OCI-LY3 (cell line): Measurements from ENCODE around the gene ERCC2.

Experiments used
- H2AFZ ChIP-seq: fragments of 200-600, 300-600 bp; shearing (Covaris generic); 2 replicates; pipeline ENCODE4 v1.6.0; 2014; ENCODE audit warnings: antibody characterized with exemption, low read depth, low read length
- H3K27ac ChIP-seq: fragments of 200-600, 300-600 bp; sonication (generic); 2 replicates; pipeline ENCODE4 v1.5.1; 2014; ENCODE audit warnings: mild to moderate bottlenecking, low read length, moderate library complexity, mixed read lengths
- H3K27me3 ChIP-seq: fragments of 200-600, 300-600 bp; sonication (generic); 2 replicates; pipeline ENCODE4 v1.6.1; 2014; ENCODE audit warnings: low read depth, low read length, mixed read lengths
- H3K36me3 ChIP-seq: fragments of 200-600, 300-600 bp; sonication (generic); replicated peaks from 2 replicates; pipeline ENCODE3; 2014; ENCODE audit warnings: low read depth, low read length, mixed read lengths
- H3K4me1 ChIP-seq: fragments of 300-600, 200-600 bp; sonication (generic); 2 replicates; pipeline ENCODE4 v1.6.1; 2014; ENCODE audit warnings: low read length, mixed read lengths
- H3K4me2 ChIP-seq: fragments of 200-600, 300-600 bp; sonication (generic); 2 replicates; pipeline ENCODE4 v1.6.1; 2014; ENCODE audit warnings: low read length, mixed read lengths
- H3K4me3 ChIP-seq: fragments of 300-600, 200-600 bp; sonication (generic); 2 replicates; pipeline ENCODE4 v1.5.1; 2014; ENCODE audit warnings: antibody characterized with exemption, mild to moderate bottlenecking, low read length, moderate library complexity
- H3K79me2 ChIP-seq: fragments of 300-600, 200-600 bp; shearing (Covaris generic); 2 replicates; pipeline ENCODE4 v1.6.1; 2014; ENCODE audit warnings: mild to moderate bottlenecking, low read length, mixed read lengths
- H3K9ac ChIP-seq: fragments of 300-600, 200-600 bp; shearing (Covaris generic); 2 replicates; pipeline ENCODE4 v1.6.0; 2014; ENCODE audit warnings: mild to moderate bottlenecking, low read length, moderate library complexity
- H3K9me3 ChIP-seq: fragments of 200-600, 300-600 bp; shearing (Covaris generic); 2 replicates; pipeline ENCODE4 v1.6.1; 2014; ENCODE audit warnings: low read length, mixed read lengths; ENCODE audit not compliant: insufficient read depth
- H4K20me1 ChIP-seq: fragments of 200-600, 300-600 bp; sonication (generic); 2 replicates; pipeline ENCODE4 v1.6.1; 2016; ENCODE audit warnings: low read length, mixed read lengths; ENCODE audit not compliant: insufficient read depth
- EZH2phosphoT487 ChIP-seq: fragments of 200-600 bp; shearing (Covaris generic); IDR thresholded peaks from 2 replicates; pipeline ENCODE4 v1.6.1; 2018; ENCODE audit warnings: antibody characterized with exemption, mixed run types, low read depth
- TF ChIP-seq, protein P1 (sequence below): fragments of 200-600, 300-600 bp; sonication (generic); IDR thresholded peaks from 2 replicates; pipeline ENCODE4 v1.5.1; 2014; ENCODE audit warnings: antibody characterized with exemption, low read length, low read depth

The ERCC2 gene

DNA sequence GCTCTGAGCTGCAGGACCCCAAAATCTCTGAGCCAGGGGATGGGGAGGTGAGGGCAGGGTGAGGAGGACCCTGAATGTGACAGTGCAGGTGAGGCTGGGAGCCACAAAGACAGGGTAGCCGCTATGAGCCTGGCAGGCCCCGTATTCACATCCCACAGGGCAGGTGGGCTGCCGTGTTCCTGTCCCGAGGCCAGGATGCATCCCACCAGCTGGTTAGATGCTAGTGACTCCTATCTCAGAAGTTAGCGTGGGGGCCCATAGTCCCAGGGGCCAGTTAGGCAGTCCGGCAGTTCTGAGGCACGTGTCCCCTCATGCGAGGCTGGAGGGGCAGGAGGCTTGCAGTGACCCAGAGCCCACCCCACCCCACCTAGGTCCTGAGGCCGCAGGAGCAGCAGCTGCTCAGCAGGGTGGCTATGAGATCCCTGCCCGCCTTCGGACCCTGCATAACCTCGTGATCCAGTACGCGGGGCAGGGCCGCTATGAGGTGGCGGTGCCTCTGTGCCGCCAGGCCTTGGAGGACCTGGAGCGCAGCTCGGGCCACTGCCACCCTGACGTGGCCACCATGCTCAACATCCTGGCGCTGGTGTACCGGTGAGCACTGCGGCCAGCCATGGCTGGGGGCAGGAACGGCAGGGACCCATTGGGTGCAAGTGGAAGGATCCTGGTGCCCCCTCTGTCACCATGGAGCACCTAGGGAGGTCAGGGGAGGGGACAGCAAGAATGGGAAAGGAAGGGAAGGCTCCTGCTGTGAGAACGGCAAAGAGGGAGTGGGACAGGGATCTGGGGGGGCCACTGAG lies 22.6 kb downstream of the ERCC2 start:
- Histone ChIP-seq H2AFZ (no peak overlapping the region), H3K36me3 (peaks cover 25% of the 10 kb centered on the region)
- TF ChIP-seq, protein P1, sequence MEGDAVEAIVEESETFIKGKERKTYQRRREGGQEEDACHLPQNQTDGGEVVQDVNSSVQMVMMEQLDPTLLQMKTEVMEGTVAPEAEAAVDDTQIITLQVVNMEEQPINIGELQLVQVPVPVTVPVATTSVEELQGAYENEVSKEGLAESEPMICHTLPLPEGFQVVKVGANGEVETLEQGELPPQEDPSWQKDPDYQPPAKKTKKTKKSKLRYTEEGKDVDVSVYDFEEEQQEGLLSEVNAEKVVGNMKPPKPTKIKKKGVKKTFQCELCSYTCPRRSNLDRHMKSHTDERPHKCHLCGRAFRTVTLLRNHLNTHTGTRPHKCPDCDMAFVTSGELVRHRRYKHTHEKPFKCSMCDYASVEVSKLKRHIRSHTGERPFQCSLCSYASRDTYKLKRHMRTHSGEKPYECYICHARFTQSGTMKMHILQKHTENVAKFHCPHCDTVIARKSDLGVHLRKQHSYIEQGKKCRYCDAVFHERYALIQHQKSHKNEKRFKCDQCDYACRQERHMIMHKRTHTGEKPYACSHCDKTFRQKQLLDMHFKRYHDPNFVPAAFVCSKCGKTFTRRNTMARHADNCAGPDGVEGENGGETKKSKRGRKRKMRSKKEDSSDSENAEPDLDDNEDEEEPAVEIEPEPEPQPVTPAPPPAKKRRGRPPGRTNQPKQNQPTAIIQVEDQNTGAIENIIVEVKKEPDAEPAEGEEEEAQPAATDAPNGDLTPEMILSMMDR = no peak
- TF ChIP-seq EZH2phosphoT487 = no peak

DNA sequence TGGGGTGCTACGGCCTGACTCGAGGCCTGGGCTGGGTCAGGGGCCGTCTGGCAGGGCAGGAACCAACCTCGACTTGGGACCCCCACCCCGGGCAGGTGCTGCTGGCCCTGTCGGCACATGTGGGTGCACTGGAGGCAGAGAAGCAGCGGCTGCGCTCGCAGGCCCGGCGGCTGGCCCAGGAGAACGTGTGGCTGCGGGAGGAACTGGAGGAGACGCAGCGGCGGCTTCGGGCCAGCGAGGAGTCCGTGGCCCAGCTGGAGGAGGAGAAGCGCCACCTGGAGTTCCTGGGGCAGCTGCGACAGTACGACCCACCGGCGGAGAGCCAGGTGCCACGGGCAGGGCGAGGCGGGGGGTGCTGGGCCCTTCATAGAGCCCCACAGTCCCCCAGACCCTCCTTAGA lies 23.9 kb downstream of the ERCC2 start:
- H3K27ac ChIP-seq = no peak overlapping the region
- H3K9me3 ChIP-seq = no peaks in the 10 kb centered on the region
- no peak overlapping the region for H3K4me3 ChIP-seq
- H3K4me1 ChIP-seq = no peaks in the 10 kb centered on the region
- H3K36me3 ChIP-seq = peaks cover 16% of the 10 kb centered on the region
- no peak for TF ChIP-seq EZH2phosphoT487
- TF ChIP-seq, protein P1 = no peak
- H2AFZ ChIP-seq = no peak overlapping the region
- H3K9ac ChIP-seq = no peak overlapping the region
- H3K79me2 ChIP-seq = no peaks in the 10 kb centered on the region
- H4K20me1 ChIP-seq = no peaks in the 10 kb centered on the region; the same call in 1 of the 2 replicates
- no peaks in the 10 kb centered on the region for H3K27me3 ChIP-seq
- H3K4me2 ChIP-seq = no peak overlapping the region

More for the DNA sequence above, 22.6 kb downstream of the ERCC2 start:
- no peak overlapping the region for H3K4me3 ChIP-seq
- H3K4me1 ChIP-seq = no peaks in the 10 kb centered on the region
- no peaks in the 10 kb centered on the region for H3K27me3 ChIP-seq
- H3K9me3 ChIP-seq = no peaks in the 10 kb centered on the region
- no peaks in the 10 kb centered on the region; the same call in 1 of the 2 replicates for H4K20me1 ChIP-seq
- H3K4me2 ChIP-seq = no peak overlapping the region
- no peaks in the 10 kb centered on the region for H3K79me2 ChIP-seq
- no peak overlapping the region for H3K27ac ChIP-seq
- H3K9ac ChIP-seq = no peak overlapping the region

DNA sequence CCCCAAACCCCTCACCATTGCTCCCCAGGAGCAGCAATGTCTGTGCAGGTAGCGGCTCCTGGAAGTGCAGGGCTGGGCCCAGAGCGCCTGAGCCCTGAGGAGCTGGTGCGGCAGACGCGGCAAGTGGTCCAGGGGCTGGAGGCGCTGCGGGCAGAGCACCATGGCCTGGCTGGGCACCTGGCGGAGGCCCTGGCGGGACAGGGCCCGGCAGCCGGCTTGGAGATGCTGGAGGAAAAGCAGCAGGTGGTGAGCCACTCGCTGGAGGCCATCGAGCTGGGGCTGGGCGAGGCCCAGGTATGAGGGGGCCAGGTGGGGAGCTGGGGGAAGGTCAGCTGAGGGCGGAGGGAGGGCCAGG lies 24.9 kb downstream of the ERCC2 start:
- TF ChIP-seq, protein P1 = no peak
- Histone ChIP-seq H3K4me3 (no peak overlapping the region), H3K9me3 (no peaks in the 10 kb centered on the region), H3K27ac (no peak overlapping the region), H3K9ac (no peak overlapping the region), H2AFZ (no peak overlapping the region), H3K4me2 (no peak overlapping the region), H3K36me3 (peaks cover 11% of the 10 kb centered on the region), H4K20me1 (no peaks in the 10 kb centered on the region; the same call in 1 of the 2 replicates), H3K4me1 (no peaks in the 10 kb centered on the region), H3K79me2 (no peaks in the 10 kb centered on the region), H3K27me3 (no peaks in the 10 kb centered on the region)

DNA sequence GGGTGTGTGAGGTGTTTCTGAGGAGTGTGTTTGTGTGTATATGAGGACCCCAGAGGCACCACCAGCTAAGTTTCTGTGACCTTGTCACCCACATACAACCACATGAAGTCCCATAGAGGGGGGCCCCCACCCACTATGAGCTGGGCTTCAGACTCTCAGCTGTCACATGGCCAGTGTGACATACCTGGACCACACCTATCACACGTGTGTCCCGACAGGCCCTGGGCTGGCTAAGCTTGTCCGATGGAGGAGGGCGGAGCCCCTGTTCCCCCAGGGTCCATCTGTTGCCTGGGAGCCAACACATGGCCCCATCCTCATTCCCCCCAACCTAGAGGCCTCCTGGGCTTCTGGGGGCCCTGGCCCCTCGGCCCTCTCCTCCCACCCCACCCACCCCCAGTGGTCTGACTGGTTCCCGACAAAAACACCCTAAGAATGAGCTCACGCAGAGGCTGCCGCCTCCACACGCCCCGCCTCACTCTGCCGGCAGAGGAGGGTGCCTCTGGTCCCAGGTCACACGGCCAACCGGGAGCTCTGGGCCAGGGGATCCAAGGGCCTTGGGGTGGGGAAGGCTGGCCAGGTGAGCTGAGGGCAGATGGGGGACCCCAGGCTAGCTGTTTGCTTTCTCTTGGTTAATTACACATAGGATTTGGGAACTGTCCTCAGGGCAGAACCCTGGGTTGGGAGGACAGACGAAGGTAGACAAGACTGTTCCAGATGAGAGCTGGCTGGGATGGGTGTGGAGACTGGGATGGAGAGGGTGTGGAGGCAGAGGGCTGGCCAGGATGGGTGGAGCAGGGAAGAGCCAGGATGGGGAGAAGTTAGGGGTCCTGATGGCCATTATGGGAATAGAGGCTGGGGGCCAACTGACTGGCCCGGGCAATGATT lies 25.5 kb downstream of the ERCC2 start:
- Histone ChIP-seq H3K27ac (no peak overlapping the region), H3K4me3 (no peak overlapping the region)
- TF ChIP-seq EZH2phosphoT487 = no peak
- TF ChIP-seq, protein P1 = no peak

More for the DNA sequence above, 25.5 kb downstream of the ERCC2 start:
- Histone ChIP-seq H2AFZ (no peak overlapping the region), H4K20me1 (no peaks in the 10 kb centered on the region; the same call in 1 of the 2 replicates), H3K36me3 (peaks cover 9% of the 10 kb centered on the region), H3K4me1 (no peaks in the 10 kb centered on the region), H3K9me3 (no peaks in the 10 kb centered on the region), H3K79me2 (no peaks in the 10 kb centered on the region), H3K9ac (no peak overlapping the region), H3K4me2 (no peak overlapping the region), H3K27me3 (no peaks in the 10 kb centered on the region)
